Neural cell (in vitro differentiated cells): ENCODE measurements around the gene RSU1.

Experiments used
- EZH2 ChIP-seq: fragments of 200-600, 300-800 bp; shearing (Covaris generic), sonication (generic); IDR thresholded peaks from 2 replicates; pipeline ENCODE4 v1.6.1; 2014; ENCODE audit warnings: antibody characterized with exemption, low read length, borderline replicate concordance, mild to moderate bottlenecking; ENCODE audit not compliant: insufficient read depth, poor library complexity, severe bottlenecking
- MXI1 ChIP-seq: fragments of 450-650 bp; conservative IDR thresholded peaks from 2 replicates; pipeline ENCODE4 v1.6.1; 2014; ENCODE audit warnings: antibody characterized with exemption, mild to moderate bottlenecking; ENCODE audit not compliant: poor library complexity, severe bottlenecking
- POLR2AphosphoS5 ChIP-seq: IDR thresholded peaks from 2 replicates; pipeline ENCODE4 v1.6.1; 2012
- REST ChIP-seq: IDR thresholded peaks from 2 replicates; pipeline ENCODE4 v1.6.1; 2012; ENCODE audit warnings: borderline replicate concordance
- SMC3 ChIP-seq: fragments of 450-650 bp; conservative IDR thresholded peaks from 2 replicates; pipeline ENCODE4 v1.6.1; 2014; ENCODE audit warnings: antibody characterized with exemption, mild to moderate bottlenecking, moderate library complexity; ENCODE audit not compliant: poor library complexity
- TAF1 ChIP-seq: IDR thresholded peaks from 2 replicates; pipeline ENCODE4 v1.6.1; 2012; ENCODE audit warnings: low read depth
- TF ChIP-seq, protein P1 (sequence below): fragments of 450-650 bp; IDR thresholded peaks from 2 replicates; pipeline ENCODE4 v1.5.1; 2014; ENCODE audit warnings: antibody characterized with exemption, mild to moderate bottlenecking, moderate library complexity; ENCODE audit not compliant: poor library complexity, severe bottlenecking

DNA sequence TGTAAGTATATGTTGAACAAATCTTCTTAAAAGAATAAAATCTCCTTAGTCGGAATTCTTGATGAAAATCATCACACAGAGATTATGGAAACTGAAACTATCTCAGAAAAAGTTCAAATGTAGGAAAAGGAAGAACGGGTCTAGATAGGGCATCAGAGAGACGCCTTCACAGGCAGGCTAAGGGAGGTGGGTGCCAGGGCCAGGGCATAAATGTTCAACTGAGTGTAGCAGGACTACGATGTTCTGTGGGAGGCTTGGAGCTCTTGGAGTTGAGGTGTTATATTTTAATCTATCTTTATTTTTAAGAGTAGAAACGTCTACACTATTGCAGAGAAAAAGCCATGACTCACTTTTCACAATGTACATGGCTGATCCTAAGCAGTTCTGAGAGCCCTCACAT, 101.2 kb downstream of the RSU1 start:
- no peak for TF ChIP-seq POLR2AphosphoS5
- no peak for TF ChIP-seq SMC3
- TF ChIP-seq, protein P1, sequence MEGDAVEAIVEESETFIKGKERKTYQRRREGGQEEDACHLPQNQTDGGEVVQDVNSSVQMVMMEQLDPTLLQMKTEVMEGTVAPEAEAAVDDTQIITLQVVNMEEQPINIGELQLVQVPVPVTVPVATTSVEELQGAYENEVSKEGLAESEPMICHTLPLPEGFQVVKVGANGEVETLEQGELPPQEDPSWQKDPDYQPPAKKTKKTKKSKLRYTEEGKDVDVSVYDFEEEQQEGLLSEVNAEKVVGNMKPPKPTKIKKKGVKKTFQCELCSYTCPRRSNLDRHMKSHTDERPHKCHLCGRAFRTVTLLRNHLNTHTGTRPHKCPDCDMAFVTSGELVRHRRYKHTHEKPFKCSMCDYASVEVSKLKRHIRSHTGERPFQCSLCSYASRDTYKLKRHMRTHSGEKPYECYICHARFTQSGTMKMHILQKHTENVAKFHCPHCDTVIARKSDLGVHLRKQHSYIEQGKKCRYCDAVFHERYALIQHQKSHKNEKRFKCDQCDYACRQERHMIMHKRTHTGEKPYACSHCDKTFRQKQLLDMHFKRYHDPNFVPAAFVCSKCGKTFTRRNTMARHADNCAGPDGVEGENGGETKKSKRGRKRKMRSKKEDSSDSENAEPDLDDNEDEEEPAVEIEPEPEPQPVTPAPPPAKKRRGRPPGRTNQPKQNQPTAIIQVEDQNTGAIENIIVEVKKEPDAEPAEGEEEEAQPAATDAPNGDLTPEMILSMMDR = no peak
- TF ChIP-seq TAF1 = no peak
- no peak for TF ChIP-seq EZH2
- TF ChIP-seq MXI1 = no peak
- no peak for TF ChIP-seq REST
